ENCODE data around the gene SNX24. TPM values are rescaled to one million over a fixed set of nuclear protein-coding genes. Genes with fewer than 3 reads are reported as not detected.

The SNX24 gene
- total and polyA plus RNA-seq, 2 of the 4 experiments (the other 2 are of a cell fraction): 13.8 to 15.0 TPM

DNA sequence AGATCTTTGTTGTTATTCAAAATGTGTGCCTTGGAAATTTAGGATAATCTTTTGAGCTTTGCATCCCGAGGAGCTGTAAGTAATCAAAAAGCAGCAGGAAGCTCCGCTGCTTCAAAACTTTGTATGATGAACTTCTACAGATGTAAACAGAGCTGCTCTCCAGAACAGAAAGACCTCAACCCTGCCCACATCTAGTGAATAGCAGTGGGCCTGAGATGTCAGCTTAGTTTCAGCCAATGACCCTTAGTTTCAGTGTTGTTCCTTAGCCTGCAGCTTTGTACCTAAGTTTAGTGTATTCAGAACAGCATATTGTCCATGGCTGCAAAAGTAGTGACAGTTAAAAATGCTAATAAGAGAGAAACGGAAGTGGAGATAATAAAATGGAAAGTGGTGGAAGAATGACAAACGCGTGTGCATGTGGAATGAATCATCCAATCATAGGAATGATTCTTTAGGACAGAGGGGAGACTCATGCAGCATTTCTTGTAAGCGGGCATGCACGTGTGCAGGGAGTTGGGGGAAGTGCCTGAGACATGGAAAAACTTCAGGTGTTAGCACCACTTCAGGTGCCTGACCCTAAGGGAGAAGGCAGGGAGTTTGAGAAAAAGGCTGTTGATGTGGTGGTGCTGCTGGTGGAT, 24.9 kb downstream of the SNX24 start:
- peak; percentile 79 for ATAC-seq (ENCODE audit: low read depth)
- Histone ChIP-seq H3K14ac (replicated peaks; ENCODE audit: low read depth, low read length) (no peak overlapping the region), H3K36me3 (ENCODE audit: control insufficient read depth, insufficient read depth, low read length) (peaks cover 8% of the 10 kb centered on the region), H2AK5ac (ENCODE audit: low read depth, low read length) (no peak overlapping the region), H3K9me3 (ENCODE audit: control insufficient read depth, insufficient read depth, low read length) (no peaks in the 10 kb centered on the region), H4K8ac (ENCODE audit: low read depth in 2 of 2, low read length in 2 of 2) (no peak overlapping the region), H2AK9ac (replicated peaks; ENCODE audit: low read depth, low read length, poor library complexity) (peak overlapping the region; percentile 12), H3K9ac (ENCODE audit: low read depth, low read length) (no peak overlapping the region), H4K91ac (ENCODE audit: insufficient read depth, low read depth, low read length) (no peak overlapping the region), H4K20me1 (ENCODE audit: insufficient read depth, low read length) (no peaks in the 10 kb centered on the region; the same call in 1 of the 2 replicates), H3K79me1 (ENCODE audit: low read depth in 1 of 2, low read length in 2 of 2) (peaks cover 25 to 39% of the 10 kb centered on the region in 2 experiments), H3K4me2 (ENCODE audit: low read depth, low read length) (peak overlapping the region; percentile 75), H3K4me3 (ENCODE audit: insufficient read depth, low read depth, low read length) (no peak overlapping the region), H3K4me1 (ENCODE audit: control insufficient read depth, insufficient read depth, low read length) (peaks cover 3% of the 10 kb centered on the region; the same call in 1 of the 2 replicates), H2BK15ac (ENCODE audit: low read depth, low read length) (no peak overlapping the region), H3K18ac (ENCODE audit: low read depth, low read length) (no peak overlapping the region), H3K23ac (ENCODE audit: low read depth, low read length) (no peak overlapping the region), H2BK120ac (ENCODE audit: low read depth, low read length) (no peak overlapping the region), H3K9me1 (ENCODE audit: insufficient read depth, low read length) (peaks cover 8% of the 10 kb centered on the region; the same call in 1 of the 2 replicates), H3K27me3 (ENCODE audit: control insufficient read depth, insufficient read depth, low read length) (no peaks in the 10 kb centered on the region), H3K56ac (ENCODE audit: extremely low read depth, insufficient read depth, low read length) (no peak overlapping the region), H3K27ac (ENCODE audit: insufficient read depth, low read length) (no peak overlapping the region), H2BK5ac (ENCODE audit: low read depth, low read length, poor library complexity, severe bottlenecking) (no peak overlapping the region), H3K4ac (ENCODE audit: low read depth, low read length) (no peak overlapping the region), H2AFZ (replicated peaks; ENCODE audit: low read length, poor library complexity) (peak overlapping the region; percentile 6), H2BK20ac (ENCODE audit: low read depth, low read length) (no peak overlapping the region), H4K5ac (ENCODE audit: low read depth, low read length) (no peak overlapping the region)
- in situ Hi-C loops (cut with MboI; ENCODE audit: low sequenced_read_pairs) (no loop called here), intact Hi-C loops (cut with micrococcal nuclease) (no loop called here), dilution Hi-C loops (cut with HindIII; ENCODE audit: low sequenced_read_pairs, unreplicated experiment) (no loop called here)
- TF ChIP-seq MXI1 (IDR thresholded peaks at IDR 0.05; ENCODE audit: borderline replicate concordance, low read depth, low read length) (0 out of 2 replicates have a peak, but pooled peaks have one; percentile 36), BHLHE40 (IDR thresholded peaks at IDR 0.05; ENCODE audit: low read depth, low read length) (peak; percentile 78), CHD1 (IDR thresholded peaks at IDR 0.05; ENCODE audit: low read depth, low read length) (no peak)
- no TSS peak for BruUV-seq (replicated peaks)
- 44 to 100% methylated on average over 2 to 5 of the region's 7 CpGs for WGBS, 2 experiments (ENCODE audit: extremely low coverage in 2 of 2, insufficient read length in 1 of 2)
- POLR2A ChIA-PET (ENCODE audit: unreplicated experiment): no interaction called here
- CTCF ChIA-PET: interaction anchor here (0.6 kb wide), 1 partner anchor 17 kb away, joined by 4 read pairs; no protein-coding TSS in a partner anchor
- peak; percentile 56 for DNase-seq
